ENCODE data around the gene SHISAL1.

The SHISAL1 gene

DNA sequence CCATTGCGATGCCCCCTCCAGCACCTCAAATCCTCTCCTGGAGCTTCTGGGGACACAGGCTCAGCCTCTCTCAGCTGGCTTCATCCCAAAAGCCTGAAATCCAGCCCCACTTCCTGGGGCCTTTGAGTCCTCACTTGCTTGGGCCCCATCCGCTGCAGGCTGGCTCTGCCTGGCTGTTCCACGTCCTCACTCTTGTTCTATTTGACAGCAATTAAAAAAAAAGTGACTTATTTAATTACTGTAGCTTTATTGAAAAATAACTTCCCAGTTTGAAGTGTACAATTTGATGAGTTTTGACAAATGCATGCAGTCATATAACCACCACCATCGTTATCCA lies 104.8 kb downstream of the SHISAL1 start:
- DNase-seq (ENCODE audit: low spot score): no peak

DNA sequence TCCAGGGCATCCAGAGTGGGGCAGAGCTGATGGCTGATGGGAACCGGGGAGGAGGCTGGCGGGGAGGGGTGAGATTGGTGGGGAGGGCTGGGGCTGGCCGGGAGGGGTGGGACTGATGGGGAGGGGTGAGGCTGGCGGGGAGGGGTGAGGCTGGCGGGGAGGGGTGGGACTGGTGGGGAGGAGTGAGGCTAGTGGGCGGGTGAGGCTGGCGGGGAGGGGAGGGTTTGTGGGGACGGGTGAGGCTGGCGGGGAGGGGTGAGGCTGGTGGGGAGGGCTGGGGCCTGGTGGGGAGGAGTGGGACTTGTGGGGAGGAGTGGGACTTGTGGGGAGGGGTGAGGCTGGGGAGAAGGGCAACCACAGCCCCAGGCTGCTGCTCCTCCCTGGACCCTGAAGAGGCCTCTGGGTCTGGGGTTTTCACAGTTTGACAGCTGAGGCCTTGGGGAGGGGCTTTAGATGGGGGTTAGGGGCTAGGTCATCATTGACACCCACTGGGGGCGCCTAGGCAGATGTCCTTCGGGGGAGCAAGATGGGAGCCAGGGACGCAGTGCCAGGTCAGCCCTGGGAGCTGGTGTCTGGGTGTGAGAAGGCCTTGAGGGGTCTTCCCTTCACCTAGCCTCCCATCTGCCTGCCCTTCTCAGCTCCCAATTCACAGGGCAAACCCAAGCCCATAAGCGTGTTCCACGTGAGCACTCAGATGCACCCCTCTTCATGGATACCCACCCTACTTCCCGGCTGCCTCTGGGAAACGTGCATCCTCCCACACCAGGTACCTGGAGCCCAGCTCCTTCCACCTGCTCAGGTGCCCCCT lies 105.4 kb downstream of the SHISAL1 start:
- DNase-seq (ENCODE audit: low spot score): no peak

DNA sequence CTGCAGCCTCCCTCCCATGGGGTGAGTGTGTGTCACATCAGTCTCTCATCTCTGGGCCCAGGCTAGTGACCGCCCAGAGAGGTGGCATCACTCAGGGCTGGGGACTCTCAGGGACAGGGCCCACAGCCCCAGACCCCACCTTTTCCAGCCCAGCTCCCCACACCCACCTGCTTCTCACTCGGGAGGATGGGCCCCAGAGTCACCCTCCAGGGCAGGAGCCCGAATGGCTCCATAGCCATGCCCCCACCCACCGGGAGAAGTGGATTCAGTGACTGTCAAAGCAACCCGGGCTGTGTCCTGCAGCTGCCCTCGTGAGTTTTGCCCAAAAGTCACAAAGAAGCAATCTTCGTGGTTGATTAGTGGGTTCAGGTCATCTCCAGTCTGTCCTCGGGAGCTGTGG lies 106.1 kb downstream of the SHISAL1 start:
- DNase-seq (ENCODE audit: low spot score): no peak

DNA sequence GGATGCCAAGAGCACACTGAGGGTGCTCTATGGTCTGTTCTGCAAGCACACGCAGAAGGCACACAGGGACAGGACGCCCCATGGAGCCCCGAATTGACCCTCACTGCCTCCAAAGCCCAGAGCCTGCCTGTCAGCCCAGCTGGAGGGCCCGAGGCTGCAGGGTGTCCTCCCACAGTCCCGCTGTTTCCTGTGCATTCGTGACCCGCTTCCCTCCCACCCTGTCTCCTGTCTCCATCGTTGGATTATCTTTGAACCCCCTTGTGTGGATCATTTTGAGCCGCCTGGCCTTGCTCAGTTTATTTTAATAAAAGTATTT lies 106.5 kb downstream of the SHISAL1 start:
- DNase-seq (ENCODE audit: low spot score): no peak

DNA sequence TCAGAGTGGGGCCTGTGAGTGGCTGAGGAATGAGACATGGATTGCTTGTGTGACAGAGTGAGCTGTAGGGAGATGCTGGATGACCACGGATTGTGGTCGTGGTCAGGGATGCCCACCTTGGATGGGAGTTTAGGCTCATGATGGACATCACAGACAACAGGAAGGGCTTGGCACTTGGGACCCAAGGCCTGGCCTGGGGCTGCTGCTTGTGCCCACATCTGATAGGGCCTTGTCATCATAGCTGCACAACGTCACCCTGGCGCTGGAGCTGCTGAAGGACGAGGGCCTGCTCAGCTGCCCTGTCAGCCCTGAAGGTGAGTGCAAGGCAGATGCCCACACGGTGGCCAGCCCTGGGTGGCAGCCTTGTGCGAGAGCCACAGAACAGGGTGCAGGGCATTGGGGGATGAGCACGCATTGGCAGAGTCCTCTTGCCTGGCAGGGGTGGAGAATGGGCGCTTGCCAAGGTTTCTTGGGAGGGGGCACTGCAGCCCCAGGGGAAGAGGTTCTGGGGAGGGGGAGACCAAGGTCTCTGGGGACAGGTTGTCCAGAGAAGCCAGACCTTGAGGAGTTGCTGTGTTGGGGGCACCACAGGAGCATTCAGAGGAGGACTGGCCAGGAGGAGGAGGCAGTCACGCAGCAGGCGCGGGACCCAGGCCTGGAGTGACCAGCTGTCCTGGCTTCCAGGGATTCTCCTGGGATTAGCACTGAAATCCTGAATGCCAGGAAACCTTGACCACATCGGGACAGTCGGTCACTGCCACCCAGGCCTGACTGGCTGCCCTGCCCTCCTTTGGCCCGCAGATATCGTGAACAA lies 107.0 kb downstream of the SHISAL1 start:
- no peak for DNase-seq (ENCODE audit: low spot score)

DNA sequence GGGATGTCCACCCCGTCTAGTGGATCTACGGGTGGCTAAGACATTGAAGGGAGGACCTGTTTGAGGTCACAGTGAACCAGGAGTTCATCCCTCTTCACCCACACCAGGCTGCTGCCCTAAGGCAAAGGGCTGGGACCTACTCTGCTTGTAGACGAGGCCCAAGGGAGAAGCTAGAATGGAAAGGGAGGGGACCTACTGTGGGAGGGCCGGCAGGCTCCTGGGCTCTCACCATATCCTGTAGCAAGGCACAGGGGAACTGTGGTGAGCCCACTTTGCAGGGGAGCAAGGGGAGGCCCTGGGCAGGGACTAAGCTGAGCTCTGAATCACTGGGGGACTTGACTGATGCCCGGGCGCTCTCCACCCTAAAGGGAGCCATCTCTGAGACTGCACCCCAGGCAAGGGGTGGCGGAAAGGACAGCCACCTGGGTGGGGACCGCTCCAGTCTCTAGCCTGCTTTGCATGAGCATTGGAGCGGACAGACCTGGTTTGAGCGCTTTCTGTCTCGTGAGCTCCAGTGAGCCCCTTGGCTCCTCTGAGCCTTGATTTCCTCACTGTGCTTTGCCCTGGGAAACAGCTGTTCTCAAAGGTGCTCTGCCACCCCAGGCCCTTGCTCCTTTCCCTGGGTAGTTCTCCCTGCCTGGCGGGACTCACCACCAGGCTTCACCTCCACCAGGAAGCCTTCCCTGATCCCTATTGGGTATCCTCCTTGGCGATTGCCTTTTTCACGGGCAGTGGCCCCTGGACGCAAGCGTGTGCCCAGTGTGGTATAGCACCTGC lies 107.8 kb downstream of the SHISAL1 start:
- DNase-seq (ENCODE audit: low spot score): no peak

DNA sequence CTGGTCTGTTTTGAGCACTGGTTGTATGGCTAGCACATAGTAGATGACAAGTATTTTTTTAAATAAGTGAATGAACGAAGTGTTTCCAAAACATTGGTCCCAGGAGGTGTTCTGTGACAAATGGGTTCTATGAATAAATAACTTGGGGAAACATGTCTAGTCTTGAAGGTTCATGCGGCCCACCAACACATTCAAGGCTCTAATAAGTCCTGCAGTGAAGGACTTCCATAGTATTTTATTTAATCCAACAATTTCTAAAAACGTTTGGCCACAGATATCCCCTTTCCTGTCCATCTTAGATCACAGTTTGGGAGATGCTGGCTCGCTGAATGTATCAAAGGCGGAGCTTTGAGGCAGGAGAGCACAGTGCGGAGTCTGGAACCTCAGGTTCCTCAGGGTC lies 109.5 kb downstream of the SHISAL1 start:
- DNase-seq (ENCODE audit: low spot score): no peak

DNA sequence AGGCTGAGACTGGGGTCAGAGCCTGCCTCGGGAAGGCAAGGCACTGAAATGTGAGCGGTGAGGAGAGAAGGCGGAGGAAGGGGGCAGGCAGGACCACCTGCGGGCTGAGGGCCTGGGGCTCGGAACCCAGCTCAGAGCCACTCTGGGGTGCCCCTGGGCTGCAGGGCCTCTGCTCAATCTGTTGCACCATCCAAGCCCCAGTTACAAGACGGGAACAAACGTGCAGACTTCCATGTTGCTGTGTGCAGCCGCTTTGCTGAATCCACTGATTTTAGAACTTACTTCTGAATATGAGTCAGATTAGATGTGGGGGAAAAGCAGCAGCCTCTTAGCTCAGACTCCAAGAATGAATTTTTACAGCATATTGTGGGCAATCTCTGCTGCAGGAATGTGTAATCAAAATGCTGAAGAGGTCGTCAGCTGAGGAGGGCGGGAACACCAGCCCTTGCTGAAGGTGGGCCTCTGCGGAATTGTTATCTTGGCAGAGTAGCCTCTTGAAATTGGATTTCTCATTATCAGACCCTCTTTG lies 110.4 kb downstream of the SHISAL1 start:
- DNase-seq (ENCODE audit: low spot score): peak; percentile 20

DNA sequence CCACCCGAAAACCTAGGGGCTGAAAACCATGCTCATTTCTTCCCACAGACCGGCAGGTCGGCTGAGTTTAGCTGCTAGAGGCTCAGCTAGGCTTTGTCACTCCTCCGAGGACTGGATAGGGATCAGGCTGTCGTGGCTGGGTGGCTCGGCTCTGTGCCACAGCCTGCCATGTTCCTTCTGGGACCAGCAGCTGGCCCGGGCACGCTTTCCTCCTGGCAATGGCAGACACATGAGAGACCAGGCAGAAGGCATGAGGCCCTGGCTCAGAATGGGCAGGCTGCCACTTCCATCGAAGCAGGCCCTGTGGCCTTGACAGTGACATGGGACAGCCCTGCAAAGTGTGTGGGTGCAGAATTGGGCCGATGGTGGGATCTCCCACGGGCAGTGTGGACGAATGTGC lies 111.1 kb downstream of the SHISAL1 start:
- no peak for DNase-seq (ENCODE audit: low spot score)

DNA sequence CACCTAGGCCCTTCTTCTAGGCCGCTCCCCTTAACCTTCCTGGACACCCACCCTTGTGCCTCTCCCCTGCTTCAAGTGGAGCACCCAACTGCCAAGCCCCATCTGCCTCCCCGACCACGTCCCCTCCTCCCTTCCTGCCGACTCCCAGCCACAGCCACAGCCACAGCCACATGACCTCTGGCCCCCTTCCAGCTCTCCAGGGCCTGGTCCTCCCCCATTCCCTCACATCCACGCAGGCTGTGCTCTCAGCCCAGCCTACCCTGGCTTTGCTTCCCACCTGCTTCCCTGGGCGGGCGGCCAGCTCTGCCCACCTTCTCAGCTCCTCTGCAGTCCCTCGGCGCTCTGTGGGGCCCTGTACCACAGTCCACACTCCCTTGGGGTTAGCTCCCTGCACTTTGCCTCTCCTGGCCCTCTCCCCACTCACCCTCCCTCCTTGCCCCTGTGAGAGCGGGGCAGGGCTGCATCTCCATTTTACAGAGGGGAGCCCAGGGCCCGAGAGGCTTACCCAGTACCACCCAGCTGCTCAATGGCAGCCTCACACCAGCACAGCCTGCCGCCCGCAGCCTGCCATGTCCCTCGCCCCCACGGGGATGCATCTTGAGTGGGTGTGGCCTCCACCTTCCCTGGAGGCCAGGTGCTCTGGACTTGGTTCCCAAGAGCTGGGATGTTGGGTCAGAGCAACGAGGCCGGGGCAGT lies 111.7 kb downstream of the SHISAL1 start:
- no peak for DNase-seq (ENCODE audit: low spot score)

DNA sequence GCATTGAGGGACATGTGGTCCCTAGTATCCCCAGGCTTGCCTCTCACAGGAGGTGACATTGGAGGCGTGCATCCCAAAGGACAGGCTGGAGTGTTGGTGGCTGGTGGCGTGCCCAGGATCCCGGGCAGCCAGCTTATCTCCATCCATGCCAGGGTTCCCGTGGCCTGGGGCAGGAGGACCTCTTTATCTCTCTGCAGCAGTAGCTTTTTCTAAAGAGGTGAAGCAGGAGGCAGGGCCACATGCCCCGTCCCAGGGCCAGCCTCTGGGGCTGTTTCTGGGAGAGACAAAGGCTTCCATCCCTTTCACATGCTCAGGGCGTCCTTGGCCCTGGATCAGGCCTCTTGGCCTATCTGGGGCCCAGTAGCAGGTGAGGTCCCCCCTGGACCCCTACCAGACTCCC lies 112.3 kb downstream of the SHISAL1 start:
- DNase-seq (ENCODE audit: low spot score): no peak

DNA sequence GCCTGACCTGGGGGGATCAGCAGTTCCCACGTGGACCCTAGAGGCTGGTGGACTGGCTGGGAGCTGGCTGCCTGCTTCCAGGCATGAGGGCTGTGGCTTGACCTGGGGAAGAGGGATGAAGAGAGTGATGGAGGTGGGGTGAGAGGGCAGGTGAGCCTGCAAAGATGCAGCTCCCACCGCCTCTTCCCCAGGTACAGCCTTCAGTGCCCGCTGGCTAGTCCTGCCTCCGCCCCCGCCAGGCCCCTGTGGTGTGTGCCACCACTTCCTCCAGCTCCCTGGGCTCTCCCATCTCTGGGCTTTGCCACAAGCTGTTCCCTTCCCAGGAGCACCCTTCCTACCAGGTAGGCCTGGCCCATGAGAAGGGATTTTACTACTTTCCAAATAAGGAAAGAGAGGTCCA lies 112.9 kb downstream of the SHISAL1 start:
- no peak for DNase-seq (ENCODE audit: low spot score)

DNA sequence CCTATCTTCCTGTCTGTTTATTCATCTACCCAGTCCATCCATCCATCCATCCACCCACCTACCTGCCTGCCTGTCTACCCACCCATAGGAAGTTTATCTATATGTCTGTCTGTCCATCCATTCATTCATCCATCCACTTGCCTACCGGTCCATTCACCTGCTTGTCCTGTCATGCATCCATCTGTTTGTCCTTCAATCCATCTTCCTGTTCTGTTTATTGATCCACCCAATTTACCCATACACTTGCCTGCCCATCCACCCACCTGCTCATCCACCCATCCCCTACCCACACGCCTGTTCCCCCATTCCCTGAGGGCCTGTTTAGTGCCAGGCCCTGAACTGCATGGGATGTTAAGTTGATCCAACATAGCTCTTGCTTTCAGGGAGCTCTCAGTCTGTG lies 113.6 kb downstream of the SHISAL1 start:
- no peak for DNase-seq (ENCODE audit: low spot score)

DNA sequence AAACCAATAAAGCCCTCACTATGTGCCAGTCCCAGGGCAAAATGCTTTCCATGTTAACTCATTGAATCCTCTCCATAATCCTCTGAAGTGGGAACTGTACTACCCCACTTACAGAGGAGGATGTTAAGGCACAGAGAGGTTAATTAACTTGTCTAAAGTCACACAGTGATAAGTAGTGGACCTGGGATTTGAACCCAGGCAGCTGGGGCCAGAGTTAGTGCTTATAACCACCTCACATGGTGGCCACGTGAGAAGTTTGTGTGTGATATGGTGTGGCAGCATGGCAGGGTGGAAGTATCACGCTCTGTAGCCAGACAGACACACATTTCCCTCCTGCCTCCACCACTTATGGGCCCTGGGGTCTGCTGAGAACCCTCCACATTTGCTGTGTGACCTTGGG lies 115.5 kb downstream of the SHISAL1 start:
- DNase-seq (ENCODE audit: low spot score): no peak

DNA sequence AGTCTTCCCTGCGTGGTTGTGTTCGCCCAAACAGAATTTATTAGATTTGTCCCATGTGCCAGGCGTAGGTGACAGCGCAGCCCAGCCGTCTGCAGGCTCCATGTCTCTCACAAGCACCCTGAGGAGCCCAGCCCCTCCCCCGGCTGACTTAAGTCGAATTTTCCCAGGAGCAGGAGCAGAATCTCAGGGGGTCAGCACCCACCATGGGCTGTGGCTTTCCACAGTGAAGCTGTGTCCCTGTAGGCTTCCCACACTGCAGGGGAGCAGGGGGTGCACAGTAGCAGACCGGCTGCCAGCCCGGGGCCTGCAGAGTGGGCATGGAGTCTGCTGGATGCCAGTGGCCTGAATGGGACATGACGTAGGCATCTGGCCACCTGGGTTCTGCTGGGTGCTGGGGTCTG lies 116.0 kb downstream of the SHISAL1 start:
- DNase-seq (ENCODE audit: low spot score): no peak

DNA sequence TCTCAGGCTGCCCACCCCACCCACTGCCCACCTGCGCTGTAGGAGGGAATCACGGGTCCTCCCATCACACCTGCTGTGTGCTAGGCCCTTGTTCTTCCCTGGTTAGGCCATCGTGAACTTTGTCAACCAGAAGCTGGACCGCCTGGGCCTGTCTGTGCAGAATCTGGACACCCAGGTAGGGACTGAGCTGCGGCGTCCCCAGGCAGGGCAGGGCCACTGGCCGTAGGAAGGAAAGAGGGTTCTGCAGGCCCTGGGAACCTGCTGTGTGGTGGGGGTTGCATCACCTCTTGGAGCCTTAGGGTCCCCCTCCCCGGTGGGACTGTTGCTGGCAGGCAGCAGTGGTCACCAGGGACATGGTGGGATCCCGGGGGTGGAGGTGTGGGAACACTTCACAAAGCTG lies 116.5 kb downstream of the SHISAL1 start:
- DNase-seq (ENCODE audit: low spot score): no peak

DNA sequence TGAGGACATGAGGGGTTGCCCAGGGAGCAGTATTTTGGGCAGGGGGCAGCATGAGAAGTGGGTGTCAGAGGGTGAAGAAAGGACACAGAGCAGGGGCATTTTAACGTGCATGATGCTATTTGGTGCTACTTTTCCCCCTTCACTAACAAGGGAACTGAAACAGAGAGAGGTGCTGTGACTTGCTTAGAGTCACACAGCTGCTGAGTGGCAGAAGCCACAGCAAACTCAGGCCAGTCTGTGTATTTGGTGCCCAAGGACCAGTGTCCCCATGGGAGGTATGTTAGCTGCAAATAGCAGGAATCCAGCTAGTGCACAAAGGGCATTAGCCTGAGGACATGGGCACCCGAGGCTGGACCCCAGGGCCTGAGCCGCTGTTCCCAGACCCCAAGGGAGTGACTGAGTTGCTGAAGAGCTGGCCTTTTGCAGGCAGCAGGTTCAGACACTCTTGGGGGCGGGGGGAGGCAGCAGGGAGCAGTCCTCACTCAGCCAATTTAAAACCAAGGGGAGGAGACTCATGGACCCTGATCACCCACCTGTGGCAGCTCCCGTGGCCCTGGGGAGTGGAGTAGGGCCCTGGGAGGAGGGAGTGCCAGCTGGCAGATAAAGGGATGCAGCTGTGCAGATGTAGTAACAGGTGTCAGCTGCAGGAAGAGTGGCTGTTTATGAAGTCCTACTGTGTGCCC lies 117.4 kb downstream of the SHISAL1 start:
- DNase-seq (ENCODE audit: low spot score): no peak

DNA sequence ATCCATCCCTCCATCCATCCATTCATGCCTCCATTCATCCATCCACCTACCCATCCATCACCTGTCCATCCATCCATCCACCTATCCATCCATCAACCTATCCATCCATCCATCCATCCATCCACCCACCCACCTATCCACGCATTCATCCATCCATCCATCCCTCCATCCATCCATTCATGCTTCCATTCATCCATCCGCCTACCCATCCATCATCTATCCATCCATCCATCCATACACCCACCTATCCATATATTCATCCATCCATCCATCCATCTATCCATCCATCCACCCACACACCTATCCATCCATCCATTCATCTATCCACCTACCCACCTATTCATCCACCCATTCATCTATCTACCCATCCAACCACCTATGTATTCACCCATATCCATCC lies 118.2 kb downstream of the SHISAL1 start:
- no peak for DNase-seq (ENCODE audit: low spot score)

Measured in LoVo (cell line).